ENCODE data around the gene WDR5. TPM values are rescaled to one million over a fixed set of nuclear protein-coding genes. Genes with fewer than 3 reads are reported as not detected.

The WDR5 gene
- total and polyA plus RNA-seq, 7 donors: 10.8 to 33.6 (median 15.0) TPM

DNA sequence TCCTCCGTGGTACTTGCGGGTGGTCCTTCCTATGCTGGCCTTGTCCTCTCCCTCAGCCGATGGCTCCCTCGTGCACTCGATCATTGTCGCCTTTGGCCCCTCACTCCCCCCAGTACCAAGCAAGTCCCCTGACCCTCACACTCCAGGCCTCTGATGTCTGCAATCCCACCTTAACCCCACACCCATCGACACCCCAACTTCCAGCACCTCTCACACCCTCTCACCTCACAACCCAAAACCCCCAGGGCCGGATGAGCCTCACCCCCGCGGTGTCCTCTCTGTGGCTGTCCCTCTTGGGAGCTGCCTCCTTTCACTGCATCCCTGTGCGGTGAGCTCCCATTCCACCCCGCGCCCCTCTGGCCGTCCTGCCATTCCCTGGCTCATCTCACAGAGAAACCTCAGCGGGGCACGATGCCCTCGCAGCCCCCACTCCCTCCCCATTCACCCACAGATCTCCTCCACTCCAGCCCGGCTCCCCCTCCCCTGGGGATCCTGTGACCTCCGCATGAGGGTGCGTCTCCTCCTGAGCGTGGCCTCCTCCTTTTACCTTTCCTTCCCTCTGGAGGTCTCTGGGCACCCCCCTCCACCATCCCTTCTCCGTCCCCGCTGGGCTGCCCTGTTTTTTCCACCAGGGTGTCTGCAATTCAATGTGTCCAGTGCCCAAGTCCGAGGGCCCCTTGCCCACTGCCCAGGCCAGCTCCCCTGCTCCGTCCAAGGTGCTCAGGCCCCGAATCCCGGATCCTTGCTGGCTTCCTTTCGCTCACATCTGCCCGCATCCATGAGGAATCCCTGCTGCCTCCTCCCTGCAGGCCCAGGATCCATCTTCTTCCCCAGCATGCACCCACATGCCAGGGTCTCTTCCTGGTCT is 44.3 kb downstream of the WDR5 start:
- no peak overlapping the region for H3K27ac ChIP-seq
- H3K4me3 ChIP-seq: no peak overlapping the region
- TF ChIP-seq EP300 (IDR thresholded peaks at IDR 0.05): no peak
- no peak for TF ChIP-seq CTCF (IDR thresholded peaks at IDR 0.05)
- TF ChIP-seq POLR2A (IDR thresholded peaks at IDR 0.05): no peak
- no peak for TF ChIP-seq POLR2AphosphoS5 (IDR thresholded peaks at IDR 0.05)
- H3K36me3 ChIP-seq: no peaks in the 10 kb centered on the region
- WGBS, 2 donors: 89 to 93% methylated on average over 29 of the region's 29 CpGs
- H3K27me3 ChIP-seq: peaks cover 10 to 22% (median 13%) of the 10 kb centered on the region in 3 donors
- intact Hi-C loops (cut with DNase I): no loop called here
- H3K9me3 ChIP-seq: no peaks in the 10 kb centered on the region
- H3K4me1 ChIP-seq: peaks cover 0 to 21% (median 15%) of the 10 kb centered on the region in 4 donors
- DNase-seq: peak; percentile 60

DNA sequence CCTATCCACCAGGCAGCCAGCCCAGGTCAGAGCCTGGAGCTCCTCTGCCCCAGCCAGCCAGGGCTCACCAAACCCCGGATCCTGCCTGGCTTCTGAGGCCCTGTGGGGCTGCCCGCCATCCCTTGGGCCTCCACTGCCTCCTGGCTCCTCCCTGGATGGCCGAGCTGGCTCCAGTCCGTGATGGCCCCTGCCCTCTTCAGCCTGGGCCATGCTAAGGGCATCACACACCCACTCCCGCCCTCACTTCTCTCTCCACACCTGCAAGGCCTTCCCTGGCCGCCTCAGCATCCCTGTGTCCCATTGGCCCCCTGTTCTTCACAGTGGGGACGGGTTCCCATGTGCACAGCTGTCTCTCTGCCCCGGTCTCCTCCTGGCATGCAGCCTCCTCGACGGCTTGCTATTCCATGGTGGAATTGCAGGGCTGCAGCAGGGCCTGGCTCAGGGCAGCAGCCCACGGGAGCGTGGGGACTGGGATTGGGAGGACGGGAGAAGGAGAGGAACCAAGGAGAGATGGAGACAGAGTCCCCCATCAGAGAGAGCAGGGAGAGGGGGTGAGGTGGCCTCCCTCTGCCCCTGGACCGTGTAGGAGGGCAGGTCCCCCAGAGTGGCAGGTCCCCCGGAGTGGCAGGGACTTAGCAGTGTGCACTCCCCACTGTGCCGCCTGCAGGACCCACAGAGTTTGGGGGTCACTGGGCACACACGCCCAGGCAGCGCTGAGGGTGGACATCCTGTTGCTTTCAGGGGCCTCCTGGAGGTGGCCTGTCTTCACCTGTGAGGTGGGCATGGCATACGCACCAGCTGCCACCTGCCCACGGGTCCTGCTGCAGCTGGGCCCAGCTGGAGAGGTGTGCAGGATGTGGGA is 45.1 kb downstream of the WDR5 start:
- peak; percentile 57 for DNase-seq
- peaks cover 0 to 12% (median 7%) of the 10 kb centered on the region in 4 donors for H3K4me1 ChIP-seq

GRCh38 chr9:134181648-134182034 is 45.8 kb downstream of the WDR5 start:
- no peak overlapping the region for H3K4me3 ChIP-seq
- DNase-seq: peak; percentile 51
- 19 to 46% methylated on average over 8 of the region's 8 CpGs for WGBS, 2 donors
- H3K4me1 ChIP-seq: peaks cover 0 to 7% (median 3%) of the 10 kb centered on the region in 4 donors
- no peaks in the 10 kb centered on the region for H3K36me3 ChIP-seq
- no peaks in the 10 kb centered on the region for H3K9me3 ChIP-seq
- intact Hi-C loops (cut with DNase I): no loop called here
- peaks cover 0 to 7% (median 0%) of the 10 kb centered on the region in 3 donors for H3K27me3 ChIP-seq
- no peak for TF ChIP-seq EP300 (IDR thresholded peaks at IDR 0.05)
- no peak overlapping the region for H3K27ac ChIP-seq

More for the DNA sequence above, 45.1 kb downstream of the WDR5 start:
- no peaks in the 10 kb centered on the region for H3K36me3 ChIP-seq
- TF ChIP-seq CTCF (IDR thresholded peaks at IDR 0.05) (no peak), POLR2A (IDR thresholded peaks at IDR 0.05) (no peak), EP300 (IDR thresholded peaks at IDR 0.05) (no peak), POLR2AphosphoS5 (IDR thresholded peaks at IDR 0.05) (no peak)
- WGBS, 2 donors: 80 to 86% methylated on average over 20 of the region's 20 CpGs
- peaks cover 3 to 14% (median 4%) of the 10 kb centered on the region in 3 donors for H3K27me3 ChIP-seq
- H3K27ac ChIP-seq: no peak overlapping the region
- H3K9me3 ChIP-seq: no peaks in the 10 kb centered on the region
- H3K4me3 ChIP-seq: no peak overlapping the region
- intact Hi-C loops (cut with DNase I): no loop called here

GRCh38 chr9:134182554-134183085 is 46.7 kb downstream of the WDR5 start:
- WGBS, 2 donors: 91 to 93% methylated on average over 4 of the region's 4 CpGs
- TF ChIP-seq CTCF (IDR thresholded peaks at IDR 0.05) (no peak), POLR2A (IDR thresholded peaks at IDR 0.05) (no peak), POLR2AphosphoS5 (IDR thresholded peaks at IDR 0.05) (no peak), EP300 (IDR thresholded peaks at IDR 0.05) (no peak)
- H3K9me3 ChIP-seq: no peaks in the 10 kb centered on the region
- H3K36me3 ChIP-seq: no peaks in the 10 kb centered on the region
- intact Hi-C loops (cut with DNase I): no loop called here
- H3K27ac ChIP-seq: no peak overlapping the region
- H3K4me1 ChIP-seq: peaks cover 0 to 7% (median 3%) of the 10 kb centered on the region in 4 donors
- no peak overlapping the region for H3K4me3 ChIP-seq
- H3K27me3 ChIP-seq: peaks cover 0 to 5% (median 0%) of the 10 kb centered on the region in 3 donors
- DNase-seq: peak; percentile 17
